ENCODE measurements around the gene ADAM15. TPM values are rescaled to one million over a fixed set of nuclear protein-coding genes. Genes with fewer than 3 reads are reported as not detected.

The ADAM15 gene
- total RNA-seq, 2 donors from 2014 or later, result 53.2 to 86.6 TPM

GRCh38 chr1:155077758-155078445 lies 26.8 kb downstream of the ADAM15 start:
- H3K27me3 Mint-ChIP-seq, result peaks cover 18% of the 10 kb centered on the region
- peak; percentile 17 for ATAC-seq (replicated peaks)
- H3K27ac Mint-ChIP-seq, result no peak overlapping the region
- H3K4me1 Mint-ChIP-seq, result peaks cover 20% of the 10 kb centered on the region
- peak overlapping the region; percentile 7 for H3K4me3 Mint-ChIP-seq
- H3K9me3 Mint-ChIP-seq, result no peaks in the 10 kb centered on the region
- peaks cover 6% of the 10 kb centered on the region for H3K36me3 Mint-ChIP-seq (ENCODE audit: low read depth)

- H3K36me3 Mint-ChIP-seq (ENCODE audit: low read depth), result peaks cover 6% of the 10 kb centered on the region
- peak; percentile 58 for ATAC-seq (replicated peaks)
- H3K27ac Mint-ChIP-seq, result peak within 1 kb of the TSS; percentile 79
- peak within 1 kb of the TSS; percentile 88 for H3K4me3 Mint-ChIP-seq
- H3K27me3 Mint-ChIP-seq, result peaks cover 22% of the 10 kb centered on the region
- peaks cover 21% of the 10 kb centered on the region for H3K4me1 Mint-ChIP-seq
- no peaks in the 10 kb centered on the region for H3K9me3 Mint-ChIP-seq
Observed at GRCh38 chr1:155078469-155079209, 27.5 kb downstream of the ADAM15 start, which contains the start of gene EFNA3. Gene EFNA3, plus strand, starts transcription at chr1:155078837. Its CDS starts 105 bp downstream, at chr1:155078942.

GRCh38 chr1:155079210-155079486 lies 28.0 kb downstream of the ADAM15 start:
- Mint-ChIP-seq H3K36me3 (ENCODE audit: low read depth) (peaks cover 6% of the 10 kb centered on the region), H3K4me3 (peak overlapping the region; percentile 88), H3K4me1 (peaks cover 21% of the 10 kb centered on the region), H3K9me3 (no peaks in the 10 kb centered on the region), H3K27ac (peak overlapping the region; percentile 79), H3K27me3 (peaks cover 25% of the 10 kb centered on the region)
- no peak for ATAC-seq (replicated peaks)

- Mint-ChIP-seq H3K4me1 (peaks cover 27% of the 10 kb centered on the region), H3K27me3 (peaks cover 25% of the 10 kb centered on the region), H3K4me3 (peak overlapping the region; percentile 88), H3K36me3 (ENCODE audit: low read depth) (peaks cover 9% of the 10 kb centered on the region), H3K27ac (peak overlapping the region; percentile 79), H3K9me3 (no peaks in the 10 kb centered on the region)
- peak; percentile 16 for ATAC-seq (replicated peaks)
Observed at GRCh38 chr1:155079487-155080311, 28.6 kb downstream of the ADAM15 start.

GRCh38 chr1:155080312-155081228 lies 29.5 kb downstream of the ADAM15 start:
- H3K9me3 Mint-ChIP-seq, result no peaks in the 10 kb centered on the region
- no peak for ATAC-seq (replicated peaks)
- H3K36me3 Mint-ChIP-seq (ENCODE audit: low read depth), result peaks cover 17% of the 10 kb centered on the region
- H3K27ac Mint-ChIP-seq, result no peak overlapping the region
- H3K27me3 Mint-ChIP-seq, result peaks cover 25% of the 10 kb centered on the region
- peaks cover 29% of the 10 kb centered on the region for H3K4me1 Mint-ChIP-seq
- H3K4me3 Mint-ChIP-seq, result peak overlapping the region; percentile 88

- H3K27me3 Mint-ChIP-seq, result peaks cover 25% of the 10 kb centered on the region
- no peak overlapping the region for H3K27ac Mint-ChIP-seq
Observed at GRCh38 chr1:155081472-155082300, 30.6 kb downstream of the ADAM15 start.

GRCh38 chr1:155082301-155083051 lies 31.4 kb downstream of the ADAM15 start:
- Mint-ChIP-seq H3K36me3 (ENCODE audit: low read depth) (peaks cover 18% of the 10 kb centered on the region), H3K27ac (no peak overlapping the region), H3K27me3 (peaks cover 25% of the 10 kb centered on the region), H3K4me3 (peak overlapping the region; percentile 61), H3K4me1 (peaks cover 29% of the 10 kb centered on the region), H3K9me3 (no peaks in the 10 kb centered on the region)
- no peak for ATAC-seq (replicated peaks)

More at GRCh38 chr1:155081472-155082300, 30.6 kb downstream of the ADAM15 start:
- Mint-ChIP-seq H3K4me1 (peaks cover 29% of the 10 kb centered on the region), H3K4me3 (peak overlapping the region; percentile 61), H3K36me3 (ENCODE audit: low read depth) (peaks cover 18% of the 10 kb centered on the region), H3K9me3 (no peaks in the 10 kb centered on the region)
- ATAC-seq (replicated peaks), result no peak

GRCh38 chr1:155083052-155083541 lies 32.0 kb downstream of the ADAM15 start:
- H3K9me3 Mint-ChIP-seq, result no peaks in the 10 kb centered on the region
- H3K4me3 Mint-ChIP-seq, result peak overlapping the region; percentile 61
- H3K27me3 Mint-ChIP-seq, result peaks cover 25% of the 10 kb centered on the region
- H3K36me3 Mint-ChIP-seq (ENCODE audit: low read depth), result peaks cover 18% of the 10 kb centered on the region
- H3K27ac Mint-ChIP-seq, result no peak overlapping the region
- ATAC-seq (replicated peaks), result no peak
- peaks cover 29% of the 10 kb centered on the region for H3K4me1 Mint-ChIP-seq

- H3K4me1 Mint-ChIP-seq, result peaks cover 29% of the 10 kb centered on the region
- peak overlapping the region; percentile 94 for H3K27ac Mint-ChIP-seq
- peaks cover 18% of the 10 kb centered on the region for H3K36me3 Mint-ChIP-seq (ENCODE audit: low read depth)
- H3K27me3 Mint-ChIP-seq, result peaks cover 25% of the 10 kb centered on the region
- no peaks in the 10 kb centered on the region for H3K9me3 Mint-ChIP-seq
- peak overlapping the region; percentile 91 for H3K4me3 Mint-ChIP-seq
- ATAC-seq (replicated peaks), result no peak
Observed at GRCh38 chr1:155083865-155084721, 33.0 kb downstream of the ADAM15 start.

- peak; percentile 87 for ATAC-seq (replicated peaks)
- Mint-ChIP-seq H3K27me3 (peaks cover 18% of the 10 kb centered on the region), H3K27ac (peak overlapping the region; percentile 94), H3K36me3 (ENCODE audit: low read depth) (peaks cover 18% of the 10 kb centered on the region), H3K9me3 (no peaks in the 10 kb centered on the region), H3K4me3 (peak overlapping the region; percentile 91), H3K4me1 (peaks cover 22% of the 10 kb centered on the region)
Observed at GRCh38 chr1:155084722-155085503, 33.8 kb downstream of the ADAM15 start.

- H3K27ac Mint-ChIP-seq, result peak overlapping the region; percentile 94
- peaks cover 22% of the 10 kb centered on the region for H3K4me1 Mint-ChIP-seq
- peaks cover 18% of the 10 kb centered on the region for H3K27me3 Mint-ChIP-seq
- no peaks in the 10 kb centered on the region for H3K9me3 Mint-ChIP-seq
- peaks cover 18% of the 10 kb centered on the region for H3K36me3 Mint-ChIP-seq (ENCODE audit: low read depth)
- peak; percentile 66 for ATAC-seq (replicated peaks)
- peak overlapping the region; percentile 91 for H3K4me3 Mint-ChIP-seq
Observed at GRCh38 chr1:155085504-155086127, 34.5 kb downstream of the ADAM15 start.

Measured in activated T-helper 17 cell treated with anti-CD3 and anti-CD28 coated beads, Interleukin-2, amount 50 U/mL, for 72 hours (primary cell).